Nephron progenitor cell (in vitro differentiated cells): ENCODE measurements around the gene HEG1.
A peak's percentile ranks its signal among the peaks of the same experiment; 100 is the strongest.

Source experiments
- DNase-seq: peaks from one replicate; pipeline ENCODE4 v3.0.0; 2021
- H3K27ac Mint-ChIP-seq: 2 replicates; pipeline ENCODE4 v1.8.0; 2021; ENCODE audit warnings: mild to moderate bottlenecking, moderate library complexity, mixed read lengths
- H3K27me3 Mint-ChIP-seq: 2 replicates; pipeline ENCODE4 v1.8.0; 2021; ENCODE audit warnings: mild to moderate bottlenecking, low read depth, mixed read lengths; ENCODE audit not compliant: poor library complexity
- H3K36me3 Mint-ChIP-seq: 2 replicates; pipeline ENCODE4 v1.8.0; 2021; ENCODE audit warnings: low read depth, mixed read lengths
- H3K4me1 Mint-ChIP-seq: 2 replicates; pipeline ENCODE4 v1.8.0; 2021; ENCODE audit warnings: mixed read lengths
- H3K4me3 Mint-ChIP-seq: 2 replicates; pipeline ENCODE4 v1.8.0; 2021; ENCODE audit warnings: mild to moderate bottlenecking, moderate library complexity, mixed read lengths
- H3K9me3 Mint-ChIP-seq: 2 replicates; pipeline ENCODE4 v1.8.0; 2021; ENCODE audit warnings: mild to moderate bottlenecking, moderate library complexity, mixed read lengths
- CTCF ChIP-seq: fragments of 200-600 bp; sonication (generic); IDR thresholded peaks from 2 replicates; pipeline ENCODE4 v1.5.0; 2021; ENCODE audit warnings: antibody characterized with exemption

HEG1 gene, protein sequence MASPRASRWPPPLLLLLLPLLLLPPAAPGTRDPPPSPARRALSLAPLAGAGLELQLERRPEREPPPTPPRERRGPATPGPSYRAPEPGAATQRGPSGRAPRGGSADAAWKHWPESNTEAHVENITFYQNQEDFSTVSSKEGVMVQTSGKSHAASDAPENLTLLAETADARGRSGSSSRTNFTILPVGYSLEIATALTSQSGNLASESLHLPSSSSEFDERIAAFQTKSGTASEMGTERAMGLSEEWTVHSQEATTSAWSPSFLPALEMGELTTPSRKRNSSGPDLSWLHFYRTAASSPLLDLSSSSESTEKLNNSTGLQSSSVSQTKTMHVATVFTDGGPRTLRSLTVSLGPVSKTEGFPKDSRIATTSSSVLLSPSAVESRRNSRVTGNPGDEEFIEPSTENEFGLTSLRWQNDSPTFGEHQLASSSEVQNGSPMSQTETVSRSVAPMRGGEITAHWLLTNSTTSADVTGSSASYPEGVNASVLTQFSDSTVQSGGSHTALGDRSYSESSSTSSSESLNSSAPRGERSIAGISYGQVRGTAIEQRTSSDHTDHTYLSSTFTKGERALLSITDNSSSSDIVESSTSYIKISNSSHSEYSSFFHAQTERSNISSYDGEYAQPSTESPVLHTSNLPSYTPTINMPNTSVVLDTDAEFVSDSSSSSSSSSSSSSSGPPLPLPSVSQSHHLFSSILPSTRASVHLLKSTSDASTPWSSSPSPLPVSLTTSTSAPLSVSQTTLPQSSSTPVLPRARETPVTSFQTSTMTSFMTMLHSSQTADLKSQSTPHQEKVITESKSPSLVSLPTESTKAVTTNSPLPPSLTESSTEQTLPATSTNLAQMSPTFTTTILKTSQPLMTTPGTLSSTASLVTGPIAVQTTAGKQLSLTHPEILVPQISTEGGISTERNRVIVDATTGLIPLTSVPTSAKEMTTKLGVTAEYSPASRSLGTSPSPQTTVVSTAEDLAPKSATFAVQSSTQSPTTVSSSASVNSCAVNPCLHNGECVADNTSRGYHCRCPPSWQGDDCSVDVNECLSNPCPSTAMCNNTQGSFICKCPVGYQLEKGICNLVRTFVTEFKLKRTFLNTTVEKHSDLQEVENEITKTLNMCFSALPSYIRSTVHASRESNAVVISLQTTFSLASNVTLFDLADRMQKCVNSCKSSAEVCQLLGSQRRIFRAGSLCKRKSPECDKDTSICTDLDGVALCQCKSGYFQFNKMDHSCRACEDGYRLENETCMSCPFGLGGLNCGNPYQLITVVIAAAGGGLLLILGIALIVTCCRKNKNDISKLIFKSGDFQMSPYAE (N-terminal part only)

GRCh38 chr3:125055913-125056745 is at the start of gene HEG1:
HEG1 (minus strand) TSS chr3:125055997; CDS start chr3:125055890, 107 bp downstream.
- peaks cover 3% of the 10 kb centered on the region for H3K9me3 Mint-ChIP-seq
- peak; percentile 83 for DNase-seq
- peaks cover 59% of the 10 kb centered on the region for H3K4me1 Mint-ChIP-seq
- peaks cover 24% of the 10 kb centered on the region for H3K27me3 Mint-ChIP-seq
- peak within 1 kb of the TSS; percentile 89 for H3K4me3 Mint-ChIP-seq
- H3K27ac Mint-ChIP-seq, result no peak within 1 kb of the TSS
- no peak for TF ChIP-seq CTCF
- H3K36me3 Mint-ChIP-seq, result no peaks in the 10 kb centered on the region

DNA sequence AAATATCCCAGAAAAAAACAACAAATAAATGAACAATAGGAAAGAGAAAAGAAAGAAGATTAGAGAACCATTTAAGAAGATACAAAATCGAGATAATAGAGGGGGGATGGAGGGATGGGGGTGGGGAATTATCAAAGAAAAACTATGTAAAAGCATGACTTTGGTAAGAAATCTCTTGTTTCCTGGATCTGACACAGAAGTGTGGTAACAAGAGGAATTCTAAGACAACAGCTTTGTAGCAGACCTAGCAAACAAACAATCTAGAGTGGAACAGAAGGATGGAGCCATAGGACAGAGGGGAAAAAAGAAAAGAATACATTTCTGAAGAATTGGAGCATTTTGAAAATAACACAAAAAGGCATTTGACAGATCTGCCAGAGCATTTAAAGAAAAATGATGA is 49.3 kb upstream of the HEG1 start:
- H3K4me3 Mint-ChIP-seq, result no peak overlapping the region
- no peak for TF ChIP-seq CTCF
- peaks cover 7% of the 10 kb centered on the region for H3K9me3 Mint-ChIP-seq
- H3K36me3 Mint-ChIP-seq, result peaks cover 7% of the 10 kb centered on the region
- no peak overlapping the region for H3K27ac Mint-ChIP-seq
- H3K27me3 Mint-ChIP-seq, result peaks cover 4% of the 10 kb centered on the region
- peaks cover 19% of the 10 kb centered on the region for H3K4me1 Mint-ChIP-seq
- DNase-seq, result no peak

DNA sequence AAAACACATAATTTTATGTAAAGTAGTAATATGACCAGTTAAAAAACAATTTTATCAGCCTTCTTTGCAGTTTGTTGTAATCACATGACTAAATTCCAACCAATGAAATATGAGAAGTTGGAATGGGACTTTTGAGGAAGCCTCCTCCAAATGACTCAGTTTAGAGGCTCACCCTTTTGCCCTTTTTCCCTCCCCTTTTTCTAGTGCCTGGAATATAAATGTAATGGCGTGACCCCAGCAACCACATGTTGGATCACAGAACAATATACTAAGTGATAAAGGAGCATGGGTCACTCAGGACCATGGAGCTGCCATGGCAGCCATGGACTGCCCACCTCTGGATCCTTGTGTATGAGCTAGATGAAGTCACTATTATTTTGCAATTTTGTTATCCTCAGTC is 48.8 kb upstream of the HEG1 start:
- Mint-ChIP-seq H3K4me1 (peaks cover 19% of the 10 kb centered on the region), H3K27ac (no peak overlapping the region), H3K9me3 (peaks cover 11% of the 10 kb centered on the region), H3K27me3 (no peaks in the 10 kb centered on the region), H3K36me3 (peaks cover 12% of the 10 kb centered on the region), H3K4me3 (no peak overlapping the region)
- TF ChIP-seq CTCF, result no peak
- no peak for DNase-seq

- Mint-ChIP-seq H3K9me3 (peaks cover 20% of the 10 kb centered on the region), H3K36me3 (peaks cover 18% of the 10 kb centered on the region), H3K27ac (no peak overlapping the region), H3K4me3 (no peak overlapping the region), H3K27me3 (no peaks in the 10 kb centered on the region), H3K4me1 (peaks cover 11% of the 10 kb centered on the region)
- DNase-seq, result no peak
- no peak for TF ChIP-seq CTCF
Measured at GRCh38 chr3:125103406-125103805, 47.6 kb upstream of the HEG1 start.

GRCh38 chr3:125102470-125102869 is 46.7 kb upstream of the HEG1 start:
- Mint-ChIP-seq H3K27me3 (no peaks in the 10 kb centered on the region), H3K4me3 (no peak overlapping the region), H3K27ac (no peak overlapping the region), H3K4me1 (peaks cover 2% of the 10 kb centered on the region), H3K9me3 (peaks cover 20% of the 10 kb centered on the region), H3K36me3 (peaks cover 18% of the 10 kb centered on the region)
- no peak for TF ChIP-seq CTCF
- DNase-seq, result no peak
